Activated CD4-positive, CD25-positive, alpha-beta regulatory T cell treated with anti-CD3 and anti-CD28 coated beads, Interleukin-2, amount 50 U/mL, for 72 hours (primary cell): ENCODE measurements around the gene GUCY1A1.

Source experiments
- DNase-seq: peaks from one replicate; pipeline ENCODE4 v3.0.0; 2021

GUCY1A1 gene

DNA sequence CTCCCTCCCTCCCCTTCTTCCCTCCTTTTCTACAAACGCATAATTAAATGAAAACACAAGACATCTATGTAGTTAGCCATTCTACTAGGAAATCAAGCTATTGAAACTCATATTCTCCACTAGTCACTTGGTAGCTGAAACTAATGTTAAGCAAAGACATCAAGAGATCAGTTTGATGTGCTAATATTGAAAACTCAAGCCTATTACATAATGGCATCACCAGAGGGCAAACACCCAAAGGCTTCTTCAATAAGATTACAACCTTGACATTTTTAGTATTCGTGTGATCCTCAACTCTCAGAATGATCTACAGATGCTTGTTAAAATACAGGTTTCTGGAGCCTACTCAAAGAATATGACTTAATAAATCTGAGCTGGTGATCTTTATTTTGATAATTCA is 6.2 kb upstream of the GUCY1A1 start:
- DNase-seq: no peak

DNA sequence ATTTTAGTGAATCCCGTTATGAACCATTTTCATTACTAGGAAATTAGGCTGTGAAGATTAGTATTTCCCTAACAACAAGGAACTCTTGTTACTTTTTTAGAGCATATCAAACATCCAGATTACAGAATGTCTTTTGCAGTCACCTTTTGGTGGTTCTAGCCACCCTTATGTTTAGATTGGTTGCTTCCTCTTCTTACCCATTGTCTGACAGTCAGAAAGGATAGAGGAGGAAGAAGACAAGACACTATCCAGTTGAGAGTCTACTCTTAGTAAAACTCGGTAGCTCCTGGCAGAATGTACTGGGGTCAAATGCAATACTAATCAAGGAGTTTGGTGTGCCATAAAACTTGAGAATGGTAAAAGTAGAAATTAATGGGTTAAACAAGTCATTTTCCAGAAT is 1.6 kb upstream of the GUCY1A1 start:
- DNase-seq: no peak

DNA sequence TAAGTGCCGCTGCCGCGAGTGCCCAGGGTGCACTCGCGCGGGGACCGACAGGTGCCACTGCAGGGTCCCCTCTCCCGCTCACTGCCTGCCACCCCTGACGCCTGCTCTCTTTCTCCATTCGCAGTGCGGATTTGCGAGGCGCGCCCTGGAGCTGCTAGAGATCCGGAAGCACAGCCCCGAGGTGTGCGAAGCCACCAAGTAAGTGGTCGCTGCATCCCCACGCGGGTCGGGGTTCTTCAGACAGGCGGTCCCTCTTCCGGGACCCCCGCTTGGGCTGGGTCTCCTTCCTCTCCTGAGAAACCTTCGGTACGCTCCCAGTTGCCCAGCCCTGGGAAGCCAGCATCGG is 547 bp downstream of the GUCY1A1 start:
- DNase-seq: no peak

DNA sequence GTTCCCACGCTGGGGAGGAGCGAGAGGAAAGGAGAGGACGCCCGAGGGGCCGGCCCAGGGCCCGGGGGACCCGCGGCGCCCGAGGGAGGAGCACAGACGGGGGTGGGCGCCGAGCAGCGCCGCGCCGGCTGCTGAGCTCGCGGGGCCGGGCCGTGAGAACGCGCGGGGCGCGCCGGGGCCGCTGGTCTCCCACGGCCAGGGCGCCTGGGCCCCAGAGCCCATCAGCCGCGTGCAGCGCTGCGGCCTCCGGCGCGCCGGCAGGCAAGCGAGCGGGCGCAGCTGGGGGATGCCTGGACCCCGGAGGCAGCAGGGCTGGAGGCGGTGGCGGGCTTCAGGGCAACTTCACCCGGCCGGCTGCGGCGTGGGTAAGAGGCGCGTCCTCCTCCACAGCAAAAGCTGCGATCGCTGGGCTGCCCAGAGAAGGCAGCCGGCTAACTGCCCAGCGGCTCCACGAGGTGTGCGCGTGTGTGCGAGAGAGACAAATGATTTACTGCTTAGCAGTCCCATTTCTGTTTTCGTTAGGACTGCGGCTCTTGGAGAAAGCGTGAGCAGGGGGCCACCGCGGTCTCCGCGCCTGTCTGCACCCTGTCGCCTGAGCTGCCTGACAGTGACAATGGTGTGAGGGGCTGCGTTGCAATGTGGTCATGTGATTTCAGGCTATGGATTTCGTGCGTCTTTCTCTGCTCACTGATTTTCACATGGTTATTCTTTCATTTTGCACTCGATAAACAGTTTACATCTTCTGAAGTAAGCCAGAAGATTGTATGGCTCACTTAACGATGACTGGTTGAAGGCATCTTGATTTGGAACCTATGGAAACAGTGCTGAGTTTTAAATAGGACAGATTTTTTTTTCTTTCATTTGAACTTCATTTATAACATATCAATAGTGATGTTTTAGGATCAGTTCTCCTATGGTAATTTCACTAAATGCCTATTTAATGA is 1.2 kb downstream of the GUCY1A1 start:
- no peak for DNase-seq

DNA sequence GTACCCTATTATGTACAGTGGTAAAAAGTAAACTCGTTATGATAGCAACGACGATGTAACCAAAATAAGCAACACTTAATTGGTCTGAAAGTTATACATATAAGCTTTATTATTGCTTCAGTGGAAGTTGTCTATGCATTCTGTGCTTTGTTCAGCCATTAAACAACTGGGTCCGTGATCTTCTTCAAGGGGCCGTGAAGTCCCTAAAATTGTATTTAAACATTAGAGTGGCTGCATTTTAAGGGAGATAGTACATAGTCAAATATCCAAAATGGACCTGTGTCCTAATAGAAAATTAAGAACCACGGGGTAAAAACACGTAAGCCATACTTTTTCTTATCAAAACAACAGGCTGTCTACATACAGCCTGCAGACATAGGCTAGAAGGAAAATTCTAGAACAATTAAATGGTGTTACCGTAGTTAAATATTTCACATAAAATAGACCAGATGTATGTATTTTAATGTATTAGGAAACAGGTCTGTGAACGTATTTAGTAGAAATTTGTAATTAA is 2.1 kb downstream of the GUCY1A1 start:
- DNase-seq: no peak

DNA sequence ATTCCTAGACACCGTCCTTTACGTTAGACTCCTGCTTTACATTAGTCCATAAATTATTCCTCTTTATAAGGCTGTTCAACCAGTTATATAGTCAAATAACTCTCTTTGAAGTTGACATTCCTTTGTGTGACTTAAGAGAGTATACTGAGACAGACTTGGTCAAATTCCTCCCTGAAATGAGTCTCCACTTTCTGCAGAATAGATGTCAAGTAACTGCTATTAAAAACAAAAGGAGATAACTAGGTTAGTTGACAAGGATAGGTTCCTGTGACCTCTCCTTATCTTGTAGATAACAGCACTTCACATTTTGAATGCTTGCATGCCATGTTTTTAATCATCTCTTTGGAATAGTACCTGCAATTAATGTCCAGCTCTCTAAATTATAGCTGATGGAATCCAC is 5.7 kb downstream of the GUCY1A1 start:
- no peak for DNase-seq

DNA sequence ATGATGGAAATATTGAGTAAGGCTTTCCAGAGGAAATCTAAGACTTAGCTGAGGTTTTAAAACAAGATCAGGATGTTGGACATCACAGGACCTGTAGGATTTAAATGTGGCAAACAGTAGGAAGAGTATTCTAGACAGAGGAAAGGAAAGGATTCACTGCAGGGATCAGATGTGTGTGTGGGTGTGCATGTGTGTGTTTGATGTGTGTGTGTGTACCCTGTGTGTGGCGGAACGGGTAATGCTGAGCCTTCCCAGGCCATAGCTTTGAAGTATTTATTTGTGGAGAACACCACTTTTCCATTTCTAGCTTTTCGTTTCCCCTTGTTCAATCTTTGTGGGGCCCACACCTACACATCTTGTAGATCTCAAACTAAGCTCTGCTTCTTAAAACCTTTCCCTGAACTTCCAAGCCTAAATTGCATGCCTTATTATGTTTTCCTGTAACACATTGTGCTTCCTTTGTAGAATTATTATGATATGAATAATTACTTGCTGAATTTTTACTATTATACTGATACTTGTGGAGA is 6.9 kb downstream of the GUCY1A1 start:
- no peak for DNase-seq

DNA sequence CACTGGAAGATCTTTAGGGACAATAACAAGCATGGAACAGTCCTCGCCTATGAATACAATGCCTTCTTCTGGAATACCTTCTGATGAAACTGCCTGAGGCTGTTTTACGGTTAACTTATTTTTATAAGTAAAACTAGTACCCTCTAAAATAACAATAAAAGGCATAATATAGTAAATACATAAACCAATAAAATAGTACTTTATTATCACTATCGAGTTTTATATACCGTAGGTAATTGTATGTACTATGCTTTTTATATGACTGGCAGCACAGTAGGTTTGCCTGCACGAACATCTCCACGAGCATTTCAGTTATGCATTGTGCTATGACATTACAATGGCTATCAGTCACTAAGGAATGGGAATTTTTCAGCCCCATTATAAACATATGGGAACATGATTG is 8.0 kb downstream of the GUCY1A1 start:
- DNase-seq: no peak

DNA sequence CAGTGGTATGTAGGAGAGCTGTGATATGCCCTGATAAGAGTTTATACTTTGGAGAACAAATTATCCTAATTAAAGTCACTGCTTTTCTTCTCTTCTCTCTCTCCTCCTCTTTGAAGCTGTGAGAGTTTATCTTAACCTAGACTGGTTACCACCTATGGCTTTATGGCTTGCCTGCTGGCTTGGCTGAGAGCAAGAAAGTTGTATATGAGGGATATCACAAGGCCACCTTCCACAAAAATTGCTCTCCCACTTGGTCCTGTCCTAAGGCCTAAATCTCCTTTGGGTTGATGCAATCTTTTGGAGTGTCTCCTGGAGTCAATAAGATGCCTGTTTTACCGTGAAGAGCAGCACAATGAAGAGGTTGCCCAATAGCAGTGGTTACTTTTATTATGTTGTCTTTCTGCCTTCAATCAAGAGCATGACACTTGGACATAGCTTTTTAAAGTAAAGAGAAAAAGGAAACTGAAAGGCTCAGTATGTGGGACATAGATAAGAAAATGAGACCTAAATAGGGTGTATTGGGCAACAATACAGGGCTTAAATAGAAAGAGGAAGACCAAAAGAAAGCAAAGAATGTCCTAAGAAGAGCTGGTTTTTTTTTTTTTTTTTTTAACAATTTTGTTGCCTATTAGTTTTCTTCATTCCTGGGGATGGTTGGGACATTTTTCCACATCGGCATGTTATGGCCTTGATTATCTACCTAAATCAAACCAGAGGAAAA is 9.2 kb downstream of the GUCY1A1 start:
- no peak for DNase-seq

DNA sequence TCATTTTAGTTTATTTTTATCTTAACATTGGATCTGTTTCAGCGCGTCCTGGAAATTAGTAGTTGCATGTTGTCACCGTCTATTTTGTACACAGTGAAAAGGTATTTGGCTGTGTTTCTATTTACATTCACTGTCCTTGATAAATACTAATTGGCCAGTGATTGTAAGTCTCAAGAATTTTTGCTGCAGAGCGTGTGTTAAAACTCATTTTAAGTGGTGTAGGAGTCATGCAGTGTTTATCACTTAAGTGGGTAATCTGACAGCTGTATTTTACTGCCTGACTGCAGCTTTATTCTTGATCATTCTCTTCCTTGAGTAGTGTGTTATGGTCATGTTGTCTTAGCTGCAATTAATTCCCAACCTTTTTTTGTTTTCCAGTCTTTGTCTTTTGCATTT is 9.8 kb downstream of the GUCY1A1 start:
- no peak for DNase-seq

DNA sequence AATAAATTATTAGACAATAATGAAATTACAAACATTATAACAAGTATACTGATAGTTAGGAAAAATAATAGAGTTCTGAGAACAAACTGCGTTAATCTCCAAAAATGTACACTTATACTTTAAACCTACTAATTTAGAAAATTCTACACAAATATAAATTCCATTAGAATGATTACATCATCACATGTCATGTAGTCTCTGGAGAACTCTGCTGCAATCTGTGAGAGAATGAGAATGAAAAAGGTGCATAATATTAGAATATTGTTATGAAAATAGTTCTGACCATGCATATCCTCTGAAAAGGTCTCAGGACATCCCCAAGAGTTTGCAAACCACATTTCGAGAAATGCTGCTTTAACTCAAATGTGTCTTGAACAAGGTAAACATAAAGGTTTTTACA is 11.4 kb downstream of the GUCY1A1 start:
- DNase-seq: no peak

DNA sequence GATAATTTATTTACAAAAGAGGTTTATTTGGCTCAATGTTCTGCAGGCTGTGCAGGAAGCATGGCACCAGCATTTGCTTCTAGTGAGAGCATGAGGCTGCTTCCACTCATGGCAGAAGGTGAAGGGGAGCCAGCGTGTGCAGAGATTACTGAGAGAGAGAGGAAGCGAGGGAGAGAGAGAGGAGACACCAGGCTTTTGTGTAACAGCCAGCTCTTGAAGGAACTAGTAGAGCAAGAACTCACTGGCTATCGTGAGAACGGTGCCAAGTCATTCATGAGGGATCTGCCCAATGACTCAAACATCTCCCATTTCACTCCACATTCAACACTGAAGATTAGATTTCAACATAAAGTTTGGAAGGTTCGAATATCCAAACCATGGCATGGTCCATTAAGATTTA is 12.7 kb downstream of the GUCY1A1 start:
- no peak for DNase-seq

DNA sequence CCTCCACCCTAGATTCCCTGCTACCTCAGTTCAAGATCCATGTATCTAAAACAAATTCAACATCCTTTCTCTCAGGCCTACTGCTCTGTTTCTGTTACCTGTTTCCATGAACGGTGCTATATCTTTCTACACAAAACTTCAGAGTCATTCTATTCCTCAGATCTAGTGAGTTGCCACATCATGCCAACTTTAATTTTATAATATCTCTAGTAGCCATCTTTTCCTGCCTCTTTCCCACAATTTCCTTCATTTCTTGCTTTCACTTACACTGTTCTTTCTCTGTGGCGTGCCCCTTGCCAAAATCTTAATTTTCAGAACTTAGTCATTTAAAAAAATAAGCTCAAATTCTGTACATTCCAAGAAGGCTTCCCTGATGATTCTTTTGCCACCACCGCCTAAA is 15.2 kb downstream of the GUCY1A1 start:
- no peak for DNase-seq

DNA sequence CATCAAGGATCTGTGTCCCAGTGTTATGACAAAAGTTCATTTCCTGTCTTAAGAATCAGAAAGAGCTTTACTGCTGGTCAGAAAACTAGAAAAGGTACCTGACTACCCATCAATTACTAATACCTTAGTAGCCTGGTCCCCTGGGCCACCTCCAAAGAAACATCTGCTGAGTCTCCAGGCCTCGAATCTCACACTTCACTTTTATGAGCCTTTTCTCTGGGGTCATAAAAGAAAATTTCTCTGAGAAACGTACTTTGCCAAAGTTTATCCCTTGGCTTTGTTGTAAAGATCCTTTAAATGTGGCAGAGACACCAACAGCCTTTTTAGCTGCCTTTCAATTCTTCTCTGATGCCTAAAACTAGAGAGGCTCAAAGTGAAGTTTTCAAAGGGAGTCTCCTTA is 17.8 kb downstream of the GUCY1A1 start:
- DNase-seq: no peak

DNA sequence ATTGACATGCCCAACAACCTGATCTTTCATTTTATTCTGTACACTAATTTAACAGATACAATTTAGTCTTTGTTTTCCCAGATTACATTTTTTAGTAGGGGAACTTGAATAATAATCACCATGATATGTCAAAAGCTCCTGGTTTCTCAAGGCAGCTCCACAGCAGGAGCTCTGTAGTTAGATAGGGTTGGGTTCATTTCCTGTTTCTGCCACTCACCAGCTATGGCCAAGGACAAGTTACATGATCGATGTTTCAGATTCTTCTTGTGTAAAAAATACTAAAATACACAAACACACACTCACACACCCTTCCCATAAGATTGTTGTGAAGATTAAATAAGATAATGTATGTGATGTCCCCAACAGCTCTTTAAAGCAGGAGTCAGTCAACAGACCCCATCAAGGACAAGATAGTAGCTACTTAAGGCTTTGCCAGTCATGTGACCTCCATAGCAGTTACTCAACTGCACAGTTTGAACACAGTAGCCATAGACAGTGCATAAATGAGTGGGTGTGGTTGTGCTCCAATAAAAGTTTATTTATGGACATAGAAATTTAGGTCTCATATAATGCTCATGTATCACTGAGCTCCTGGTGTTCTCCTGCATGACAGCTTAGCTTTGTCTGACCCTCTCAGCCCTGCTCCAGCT is 18.4 kb downstream of the GUCY1A1 start:
- no peak for DNase-seq

DNA sequence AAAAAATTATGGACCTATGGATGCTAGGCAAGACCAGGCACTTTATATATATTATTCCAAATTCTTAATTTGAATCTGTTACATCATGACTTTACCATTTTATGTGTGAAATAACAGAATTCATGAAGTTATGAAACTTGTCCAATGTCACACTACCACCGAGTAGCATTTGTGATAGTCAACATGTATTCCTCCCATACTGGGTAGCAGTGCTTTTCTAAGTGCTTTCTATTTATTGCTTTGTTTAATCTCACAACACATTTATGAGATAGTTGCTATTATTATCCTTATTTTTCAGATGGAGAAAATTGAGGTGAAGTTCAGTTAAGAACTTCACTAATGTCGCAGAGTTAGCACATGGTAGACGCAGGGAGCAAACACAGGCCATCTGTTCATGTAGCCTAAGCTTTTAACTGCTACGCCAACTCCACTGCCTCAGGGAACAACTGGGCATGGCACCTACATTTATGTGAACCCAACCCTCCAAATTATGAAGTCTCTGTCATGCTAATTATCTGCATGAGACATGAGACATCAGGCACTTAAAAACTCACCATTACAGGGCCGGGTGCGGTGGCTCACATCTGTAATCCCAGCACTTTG is 20.8 kb downstream of the GUCY1A1 start:
- no peak for DNase-seq

DNA sequence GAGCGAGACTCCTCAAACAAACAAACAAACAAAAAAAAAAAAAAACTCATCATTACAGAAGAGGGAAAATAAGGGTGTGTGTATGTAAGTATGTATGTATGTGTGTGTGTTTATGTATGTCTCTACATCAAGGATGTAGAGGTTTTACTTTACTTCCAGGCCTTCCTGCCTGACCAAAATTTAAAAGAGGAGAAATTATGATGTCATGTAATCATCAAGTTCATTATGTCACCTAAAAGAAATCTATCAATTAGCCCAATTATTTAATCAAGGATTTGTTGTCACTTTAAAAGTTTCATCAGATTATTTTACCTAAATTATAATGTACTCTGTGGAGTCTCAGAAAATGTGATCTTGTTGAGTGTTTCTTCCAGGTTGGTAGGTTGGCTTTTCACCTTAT is 21.6 kb downstream of the GUCY1A1 start:
- no peak for DNase-seq

DNA sequence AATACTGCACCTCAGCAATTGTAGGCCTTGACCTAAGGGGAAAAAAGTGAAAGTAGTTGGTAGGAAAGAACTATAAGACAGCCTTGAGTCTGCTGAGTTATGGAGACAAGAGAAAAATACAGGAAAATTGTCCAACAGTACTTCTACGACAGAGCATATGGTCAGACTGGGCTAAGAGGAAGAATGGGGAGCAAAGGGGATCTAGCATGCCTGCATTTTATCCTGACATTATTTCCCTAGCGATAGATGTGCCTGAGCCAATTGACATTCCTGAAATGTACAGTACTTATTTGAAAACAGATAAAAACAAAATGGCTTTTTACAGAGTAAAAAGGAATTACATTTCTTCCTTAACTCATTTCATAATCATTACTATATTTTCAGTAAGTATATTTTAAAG is 22.2 kb downstream of the GUCY1A1 start:
- no peak for DNase-seq

DNA sequence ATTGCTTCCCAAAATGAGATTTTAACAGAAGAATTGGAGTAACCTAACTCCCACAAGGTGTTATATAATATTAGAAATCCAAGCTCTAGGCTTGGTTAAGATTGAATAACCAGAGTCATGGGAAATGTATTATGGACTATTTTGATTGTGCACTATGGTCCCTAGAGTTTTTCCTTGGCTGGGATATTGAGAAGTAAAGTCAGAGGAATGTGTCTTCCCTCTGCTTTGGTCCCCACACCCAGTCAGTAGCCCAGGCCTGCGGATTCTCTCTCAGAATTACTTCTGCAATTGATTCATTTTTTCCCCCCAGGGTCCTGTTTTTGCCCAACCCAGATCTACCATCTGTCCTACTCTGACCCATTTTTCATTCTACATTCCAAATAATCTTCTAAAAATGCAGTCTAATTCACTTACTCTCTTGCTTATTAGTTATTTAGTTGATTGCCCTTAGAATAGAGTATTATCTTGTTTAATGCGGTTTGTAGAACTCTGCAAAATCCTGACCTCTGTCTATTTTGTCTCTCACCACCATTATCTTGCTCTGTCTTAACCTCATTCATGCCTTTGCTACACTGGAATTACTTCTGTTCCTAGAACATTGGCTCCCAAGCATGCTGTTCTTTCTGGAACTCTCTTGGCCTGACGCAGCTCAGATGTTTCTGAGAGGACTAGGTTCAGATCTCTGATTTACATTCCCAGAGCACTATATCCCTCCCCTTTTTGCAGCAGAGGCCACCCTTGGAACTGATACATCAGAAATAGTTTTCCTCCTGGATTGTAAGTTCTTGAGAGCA is 23.6 kb downstream of the GUCY1A1 start:
- no peak for DNase-seq

DNA sequence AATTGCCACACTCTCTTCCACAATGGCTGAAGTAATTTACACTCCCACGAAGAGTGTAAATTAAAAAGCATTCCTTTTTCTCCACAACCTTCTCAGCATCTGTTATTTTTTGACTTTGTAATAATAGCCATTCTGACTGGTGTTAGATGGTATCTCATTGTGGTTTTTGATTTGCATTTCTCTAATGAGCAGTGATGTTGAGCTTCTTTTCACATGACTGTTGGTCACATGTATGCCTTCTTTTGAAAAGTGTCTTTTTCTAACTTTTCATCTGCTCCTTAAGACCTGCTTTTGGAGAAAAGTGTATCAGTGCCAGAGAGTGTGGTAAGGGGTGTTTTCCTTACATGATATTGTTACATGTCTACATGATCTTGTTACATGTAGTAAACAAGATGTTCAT is 25.7 kb downstream of the GUCY1A1 start:
- no peak for DNase-seq

DNA sequence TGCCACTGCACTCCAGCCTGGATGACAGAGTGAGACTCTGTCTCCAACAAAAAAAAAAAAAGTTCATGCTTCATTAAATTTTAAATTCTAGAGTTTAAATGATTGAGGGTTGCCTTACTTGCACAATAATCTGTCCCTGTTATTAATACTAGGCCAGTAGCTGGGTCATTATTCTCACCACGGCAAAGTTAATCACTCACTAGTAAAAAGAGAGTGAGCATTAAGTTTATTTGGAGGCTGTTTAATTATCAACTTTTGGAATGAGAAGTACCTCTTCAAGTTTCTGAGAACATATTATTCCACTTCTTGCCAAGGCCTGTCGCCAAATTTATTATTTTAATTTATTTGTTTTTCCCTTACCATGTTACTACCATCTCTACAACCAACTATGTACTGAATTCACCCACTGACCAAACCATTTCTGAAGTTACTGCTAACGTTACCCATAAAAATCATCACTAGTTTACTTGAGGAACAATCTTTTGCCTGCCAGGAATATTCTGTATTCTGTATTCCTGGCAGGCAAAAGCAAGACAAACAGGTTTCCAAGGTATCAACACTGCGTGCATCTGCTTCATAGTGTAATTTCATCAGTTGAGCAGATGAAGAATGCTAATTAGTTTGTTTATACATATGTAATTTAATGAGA is 26.5 kb downstream of the GUCY1A1 start:
- no peak for DNase-seq
